ENCODE data around the gene PTCSC3.

PTCSC3 gene

GRCh38 chr14:36096090-36096489, 80.4 kb downstream of the PTCSC3 start:
- no peak for DNase-seq (ENCODE audit: extremely low read depth, low read depth)
- TF ChIP-seq CTCF (IDR thresholded peaks at IDR 0.05; ENCODE audit: low read depth, low read length, missing control alignments), result no peak
- H3K4me3 ChIP-seq (replicated peaks; ENCODE audit: low read depth, low read length), result no peak overlapping the region

- TF ChIP-seq CTCF (IDR thresholded peaks at IDR 0.05; ENCODE audit: low read depth, low read length, missing control alignments), result no peak
- DNase-seq (ENCODE audit: extremely low read depth, low read depth), result no peak
- H3K4me3 ChIP-seq (replicated peaks; ENCODE audit: low read depth, low read length), result no peak overlapping the region
These were observed 81.6 kb downstream of the PTCSC3 start for GRCh38 chr14:36094963-36095362.

GRCh38 chr14:36091096-36091495, 85.4 kb downstream of the PTCSC3 start:
- no peak for TF ChIP-seq CTCF (IDR thresholded peaks at IDR 0.05; ENCODE audit: low read depth, low read length, missing control alignments)
- H3K4me3 ChIP-seq (replicated peaks; ENCODE audit: low read depth, low read length), result no peak overlapping the region
- DNase-seq (ENCODE audit: extremely low read depth, low read depth), result peak; percentile 92

GRCh38 chr14:36087411-36087810, 89.1 kb downstream of the PTCSC3 start:
- no peak for TF ChIP-seq CTCF (IDR thresholded peaks at IDR 0.05; ENCODE audit: low read depth, low read length, missing control alignments)
- DNase-seq (ENCODE audit: extremely low read depth, low read depth), result no peak
- H3K4me3 ChIP-seq (replicated peaks; ENCODE audit: low read depth, low read length), result no peak overlapping the region

- no peak for TF ChIP-seq CTCF (IDR thresholded peaks at IDR 0.05; ENCODE audit: low read depth, low read length, missing control alignments)
- no peak overlapping the region for H3K4me3 ChIP-seq (replicated peaks; ENCODE audit: low read depth, low read length)
- no peak for DNase-seq (ENCODE audit: extremely low read depth, low read depth)
These were observed 89.7 kb downstream of the PTCSC3 start for GRCh38 chr14:36086629-36087395.

GRCh38 chr14:36085861-36086260, 90.7 kb downstream of the PTCSC3 start:
- no peak overlapping the region for H3K4me3 ChIP-seq (replicated peaks; ENCODE audit: low read depth, low read length)
- DNase-seq (ENCODE audit: extremely low read depth, low read depth), result no peak
- TF ChIP-seq CTCF (IDR thresholded peaks at IDR 0.05; ENCODE audit: low read depth, low read length, missing control alignments), result no peak

Data from HFF-Myc (cell line).